ENCODE measurements around the gene KLK15.

Gene KLK15

GRCh38 chr19:50777261-50777660 is 56.1 kb downstream of the KLK15 start:
- DNase-seq (ENCODE audit: low read depth in 2 of 3, low spot score in 1 of 3): no peak

- no peak for DNase-seq (ENCODE audit: low read depth in 2 of 3, low spot score in 1 of 3)
These were observed 57.2 kb downstream of the KLK15 start for GRCh38 chr19:50776131-50776530.
